H9 (cell line): ENCODE measurements around the gene RIBC1. TPM values are rescaled to one million over a fixed set of nuclear protein-coding genes. Genes with fewer than 3 reads are reported as not detected.

Source experiments
- DNase-seq: peaks from one replicate; pipeline ENCODE4 v3.0.0-alpha.2; 2017
- H2AFZ ChIP-seq: one replicate; pipeline ENCODE4 v1.6.1; 2013; ENCODE audit warnings: mild to moderate bottlenecking, low read length, control low read depth, moderate library complexity
- H2AK5ac ChIP-seq: 2 replicates; pipeline ENCODE4 v1.6.1; 2013; ENCODE audit warnings: low read length, control low read depth, mixed read lengths; ENCODE audit not compliant: insufficient read length
- H2BK120ac ChIP-seq: one replicate; pipeline ENCODE4 v1.6.1; 2013; ENCODE audit warnings: low read depth, mild to moderate bottlenecking, low read length, control low read depth, inconsistent platforms; ENCODE audit not compliant: poor library complexity, severe bottlenecking
- H2BK12ac ChIP-seq: 2 replicates; pipeline ENCODE4 v1.6.1; 2013; ENCODE audit warnings: low read length, control low read depth, mixed read lengths, low read depth; ENCODE audit not compliant: insufficient read length
- H2BK15ac ChIP-seq: 2 replicates; pipeline ENCODE4 v1.6.1; 2013; ENCODE audit warnings: low read depth, low read length, control low read depth
- H2BK20ac ChIP-seq: one replicate; pipeline ENCODE4 v1.6.1; 2013; ENCODE audit warnings: low read depth, mild to moderate bottlenecking, low read length, control low read depth, inconsistent platforms; ENCODE audit not compliant: poor library complexity, severe bottlenecking
- H2BK5ac ChIP-seq: 2 replicates; pipeline ENCODE4 v1.6.1; 2013; ENCODE audit warnings: low read length, control low read depth, mixed read lengths; ENCODE audit not compliant: insufficient read length
- H3K14ac ChIP-seq: 2 replicates; pipeline ENCODE4 v1.6.1; 2013; ENCODE audit warnings: low read length, control low read depth; ENCODE audit not compliant: insufficient read depth
- H3K18ac ChIP-seq: 2 replicates; pipeline ENCODE4 v1.6.1; 2013; ENCODE audit warnings: low read depth, mild to moderate bottlenecking, mixed read lengths, low read length, control low read depth; ENCODE audit not compliant: insufficient read length
- H3K23ac ChIP-seq: 2 replicates; pipeline ENCODE4 v1.6.1; 2013; ENCODE audit warnings: low read length, control low read depth, mixed read lengths, low read depth; ENCODE audit not compliant: insufficient read length
- H3K23me2 ChIP-seq: 2 replicates; pipeline ENCODE4 v1.6.1; 2013; ENCODE audit warnings: low read depth, mild to moderate bottlenecking, mixed read lengths, low read length, control low read depth; ENCODE audit not compliant: insufficient read length, poor library complexity, severe bottlenecking
- H3K27ac ChIP-seq: 2 replicates; pipeline ENCODE4 v1.5.1; 2013; ENCODE audit warnings: low read length, control low read depth, mixed read lengths, low read depth; ENCODE audit not compliant: insufficient read length
- H3K27me3 ChIP-seq: 2 replicates; pipeline ENCODE4 v1.6.1; 2013; ENCODE audit warnings: low read length, control low read depth, inconsistent platforms; ENCODE audit not compliant: insufficient read depth
- H3K4ac ChIP-seq: 2 replicates; pipeline ENCODE4 v1.6.1; 2013; ENCODE audit warnings: low read depth, mild to moderate bottlenecking, control low read depth, inconsistent platforms, low read length, moderate library complexity
- H3K4me1 ChIP-seq: 2 replicates; pipeline ENCODE4 v1.6.1; 2013; ENCODE audit warnings: low read length, control low read depth, inconsistent platforms; ENCODE audit not compliant: insufficient read depth
- H3K4me2 ChIP-seq: 2 replicates; pipeline ENCODE4 v1.6.1; 2013; ENCODE audit warnings: low read length, control low read depth, mixed read lengths; ENCODE audit not compliant: insufficient read length, insufficient read depth
- H3K56ac ChIP-seq: 2 replicates; pipeline ENCODE4 v1.6.1; 2013; ENCODE audit warnings: low read depth, mild to moderate bottlenecking, mixed read lengths, low read length, control low read depth; ENCODE audit not compliant: insufficient read length
- H3K79me1 ChIP-seq: 2 replicates; pipeline ENCODE4 v1.6.1; 2013; ENCODE audit warnings: low read depth, mild to moderate bottlenecking, moderate library complexity, low read length, control low read depth, inconsistent platforms; ENCODE audit not compliant: insufficient read depth, poor library complexity, severe bottlenecking
- H3K79me2 ChIP-seq: 2 replicates; pipeline ENCODE4 v1.6.1; 2013; ENCODE audit warnings: low read length, control low read depth, inconsistent platforms; ENCODE audit not compliant: insufficient read depth
- H3K9ac ChIP-seq: 2 replicates; pipeline ENCODE4 v1.6.1; 2013; ENCODE audit warnings: low read length, control low read depth, mixed read lengths; ENCODE audit not compliant: insufficient read length; ENCODE audit errors: extremely low read depth
- H3K9me3 ChIP-seq: one replicate; pipeline ENCODE4 v1.6.1; 2013; ENCODE audit warnings: low read depth, low read length, inconsistent platforms; ENCODE audit not compliant: control insufficient read depth
- H3T11ph ChIP-seq: one replicate; pipeline ENCODE4 v1.6.1; 2013; ENCODE audit warnings: mild to moderate bottlenecking, low read length, control low read depth, inconsistent platforms
- H4K20me1 ChIP-seq: one replicate; pipeline ENCODE4 v1.6.1; 2013; ENCODE audit not compliant: control insufficient read depth, insufficient read length, insufficient read depth
- H4K5ac ChIP-seq: 2 replicates; pipeline ENCODE4 v1.6.1; 2013; ENCODE audit warnings: low read depth, mild to moderate bottlenecking, mixed read lengths, low read length, control low read depth; ENCODE audit not compliant: insufficient read length
- H4K8ac ChIP-seq: replicated peaks from 2 replicates; pipeline ENCODE4 v1.6.1; 2013; ENCODE audit warnings: low read length, control low read depth, mixed read lengths, low read depth; ENCODE audit not compliant: insufficient read length
- H4K91ac ChIP-seq: 2 replicates; pipeline ENCODE4 v1.6.1; 2013; ENCODE audit warnings: low read depth, mild to moderate bottlenecking, moderate library complexity, mixed read lengths, low read length, control low read depth; ENCODE audit not compliant: insufficient read length
- H3K27ac Mint-ChIP-seq, 3 experiments: 2 replicates in 2 of 3; 3 replicates in 1 of 3; pipeline ENCODE4 v1.8.0; 2020 to 2021; ENCODE audit warnings: mixed read lengths in 3 of 3, mild to moderate bottlenecking in 1 of 3, moderate library complexity in 1 of 3
- H3K27me3 Mint-ChIP-seq: 2 replicates; pipeline ENCODE4 v1.8.0; 2021; ENCODE audit warnings: low read depth, mild to moderate bottlenecking, moderate library complexity, mixed read lengths
- H3K36me3 Mint-ChIP-seq, 3 experiments: 2 replicates in 2 of 3; 3 replicates in 1 of 3; pipeline ENCODE4 v1.8.0; 2020 to 2021; ENCODE audit warnings: low read depth in 3 of 3, mixed read lengths in 3 of 3; ENCODE audit not compliant: insufficient read depth in 1 of 3
- H3K4me1 Mint-ChIP-seq, 2 experiments: 2 replicates each; pipeline ENCODE4 v1.8.0; 2020; ENCODE audit warnings: mixed read lengths in 2 of 2
- H3K4me3 Mint-ChIP-seq, 2 experiments: 2 replicates in 1 of 2; 3 replicates in 1 of 2; pipeline ENCODE4 v1.8.0; 2020 to 2021; ENCODE audit warnings: mild to moderate bottlenecking in 2 of 2, mixed read lengths in 2 of 2, moderate library complexity in 1 of 2
- H3K9me3 Mint-ChIP-seq, 2 experiments: 2 replicates in 1 of 2; 3 replicates in 1 of 2; pipeline ENCODE4 v1.8.0; 2020; ENCODE audit warnings: mild to moderate bottlenecking in 2 of 2, mixed read lengths in 2 of 2, moderate library complexity in 1 of 2
- CTCF ChIP-seq: fragments of 200-600 bp; sonication (generic); conservative IDR thresholded peaks from 3 replicates; pipeline ENCODE4 v1.8.0; 2021; ENCODE audit warnings: antibody characterized with exemption, mild to moderate bottlenecking
- WGBS: extraction: QIAGEN DNeasy Blood & Tissue Kit; methylation state at CpG from one replicate; pipeline ENCODE4 v1.1.7; 2013; ENCODE audit warnings: missing lambda C conversion rate, low lambda C conversion rate, mixed read lengths; ENCODE audit not compliant: insufficient read length; ENCODE audit errors: extremely low coverage; 5-methylcytosine and 5-hydroxymethylcytosine counted together
- total RNA-seq: library from RNA; stranded (reverse); gene quantifications from 2 replicates; pipeline ENCODE4 v1.2.1, GENCODE V29; 2021

Gene RIBC1
- total RNA-seq, 1 experiment from 2014 or later = 1.2 TPM

- Histone ChIP-seq H2BK20ac (no peak overlapping the region), H3T11ph (no peak overlapping the region), H3K18ac (no peak overlapping the region), H2BK5ac (no peak overlapping the region), H4K8ac (no peak overlapping the region), H2AFZ (no peak overlapping the region), H2AK5ac (no peak overlapping the region), H4K5ac (no peak overlapping the region), H3K4me1 (no peaks in the 10 kb centered on the region), H3K23me2 (no peaks in the 10 kb centered on the region), H3K56ac (no peak overlapping the region), H3K27ac (no peak overlapping the region), H3K4ac (no peak overlapping the region), H2BK15ac (no peak overlapping the region), H3K4me2 (no peak overlapping the region), H3K9me3 (peaks cover 40% of the 10 kb centered on the region), H3K9ac (no peak overlapping the region), H3K79me2 (no peaks in the 10 kb centered on the region), H2BK12ac (no peak overlapping the region), H3K23ac (no peak overlapping the region), H3K14ac (no peak overlapping the region), H2BK120ac (no peak overlapping the region), H3K27me3 (no peaks in the 10 kb centered on the region), H3K79me1 (no peaks in the 10 kb centered on the region), H4K20me1 (no peaks in the 10 kb centered on the region), H4K91ac (no peak overlapping the region)
- peak overlapping the region in 1 of 2 experiments; percentile 58; a peak in 1 of 5 replicates for H3K4me3 Mint-ChIP-seq
- no peak for DNase-seq
- H3K4me1 Mint-ChIP-seq = peaks cover 0 to 4% of the 10 kb centered on the region in 2 experiments; a peak in 2 of 4 replicates
- no peak for TF ChIP-seq CTCF
- WGBS = no CpG with 5 or more reads among the region's 5 CpGs
- peaks cover 14% of the 10 kb centered on the region for H3K27me3 Mint-ChIP-seq
- H3K27ac Mint-ChIP-seq = no peak overlapping the region
- H3K9me3 Mint-ChIP-seq = peaks cover 64 to 73% of the 10 kb centered on the region in 2 experiments
- no peaks in the 10 kb centered on the region; a peak in 2 of 7 replicates for H3K36me3 Mint-ChIP-seq
Observed at GRCh38 chrX:53440101-53440500, 17.4 kb downstream of the RIBC1 start.
